ENCODE data around the gene HMOX1. TPM values are rescaled to one million over a fixed set of nuclear protein-coding genes. Genes with fewer than 3 reads are reported as not detected.
A peak's percentile ranks its signal among the peaks of the same experiment; 100 is the strongest.

HMOX1 gene
- total RNA-seq, 1 donor from 2014 or later, result 1.6 TPM

DNA sequence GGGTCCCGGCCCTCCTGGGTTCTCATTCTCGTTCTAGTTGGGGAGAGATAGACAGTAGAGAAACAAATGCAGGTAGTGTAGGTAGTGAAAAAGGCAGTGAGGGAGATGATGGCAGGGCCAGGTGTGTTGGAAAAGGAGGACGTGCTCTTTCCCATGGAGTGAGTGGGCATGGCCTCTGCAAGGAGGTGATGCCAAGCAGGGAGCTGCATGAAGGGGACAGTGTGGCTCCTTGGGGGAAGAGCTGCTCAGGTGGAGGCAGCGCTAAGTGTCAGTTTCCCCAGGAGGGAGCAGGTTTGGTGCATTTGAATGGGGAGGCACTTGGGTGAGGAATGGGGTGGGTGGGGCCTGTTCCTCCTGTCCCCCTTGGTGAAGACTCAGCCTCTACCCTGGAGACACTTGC, 41.2 kb downstream of the HMOX1 start:
- Mint-ChIP-seq H3K27me3 (ENCODE audit: low read depth) (no peaks in the 10 kb centered on the region), H3K27ac (no peak overlapping the region), H3K4me1 (peaks cover 8% of the 10 kb centered on the region), H3K9me3 (no peaks in the 10 kb centered on the region), H3K36me3 (peaks cover 9% of the 10 kb centered on the region), H3K4me3 (no peak overlapping the region)
- DNase-seq (ENCODE audit: low spot score in 2 of 2, unreplicated experiment in 2 of 2), result no peak
- no peak for TF ChIP-seq CTCF (IDR thresholded peaks at IDR 0.05; ENCODE audit: unreplicated experiment)

DNA sequence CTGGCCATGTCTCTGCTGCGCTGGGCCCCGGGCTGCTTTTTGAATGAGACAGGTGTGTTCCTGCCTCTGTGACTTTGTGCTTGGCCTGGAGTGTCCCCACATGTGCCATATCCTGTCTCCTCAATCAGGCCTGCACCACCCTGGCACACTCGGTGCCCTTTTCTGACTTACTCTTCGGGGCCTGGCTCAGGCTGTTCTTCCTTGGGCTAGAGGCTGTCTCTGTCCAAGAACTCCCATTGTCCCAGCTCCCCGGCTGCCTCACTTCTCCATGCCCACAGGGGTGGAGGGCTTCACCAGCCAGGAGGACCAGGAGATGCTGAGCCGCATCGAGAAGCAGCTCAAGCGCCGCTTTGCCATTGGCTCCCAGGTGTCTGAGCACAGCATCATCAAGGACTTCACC, 42.0 kb downstream of the HMOX1 start:
- no peak for TF ChIP-seq CTCF (IDR thresholded peaks at IDR 0.05; ENCODE audit: unreplicated experiment)
- Mint-ChIP-seq H3K4me1 (peaks cover 8% of the 10 kb centered on the region), H3K4me3 (no peak overlapping the region), H3K36me3 (peaks cover 8% of the 10 kb centered on the region), H3K27ac (no peak overlapping the region), H3K27me3 (ENCODE audit: low read depth) (no peaks in the 10 kb centered on the region), H3K9me3 (no peaks in the 10 kb centered on the region)
- DNase-seq (ENCODE audit: low spot score in 2 of 2, unreplicated experiment in 2 of 2), result no peak

DNA sequence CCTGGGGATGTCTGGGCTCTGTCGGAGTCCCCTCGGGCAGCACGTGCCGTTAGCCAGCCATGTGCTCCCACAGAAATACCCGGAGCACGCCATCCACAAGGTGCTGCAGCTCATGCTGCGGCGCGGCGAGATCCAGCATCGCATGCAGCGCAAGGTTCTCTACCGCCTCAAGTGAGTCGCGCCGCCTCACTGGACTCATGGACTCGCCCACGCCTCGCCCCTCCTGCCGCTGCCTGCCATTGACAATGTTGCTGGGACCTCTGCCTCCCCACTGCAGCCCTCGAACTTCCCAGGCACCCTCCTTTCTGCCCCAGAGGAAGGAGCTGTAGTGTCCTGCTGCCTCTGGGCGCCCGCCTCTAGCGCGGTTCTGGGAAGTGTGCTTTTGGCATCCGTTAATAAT, 43.2 kb downstream of the HMOX1 start:
- Mint-ChIP-seq H3K9me3 (no peaks in the 10 kb centered on the region), H3K27ac (no peak overlapping the region), H3K4me1 (peaks cover 8% of the 10 kb centered on the region), H3K36me3 (peaks cover 7% of the 10 kb centered on the region), H3K4me3 (no peak overlapping the region), H3K27me3 (ENCODE audit: low read depth) (no peaks in the 10 kb centered on the region)
- no peak for DNase-seq (ENCODE audit: low spot score in 2 of 2, unreplicated experiment in 2 of 2)
- no peak for TF ChIP-seq CTCF (IDR thresholded peaks at IDR 0.05; ENCODE audit: unreplicated experiment)

DNA sequence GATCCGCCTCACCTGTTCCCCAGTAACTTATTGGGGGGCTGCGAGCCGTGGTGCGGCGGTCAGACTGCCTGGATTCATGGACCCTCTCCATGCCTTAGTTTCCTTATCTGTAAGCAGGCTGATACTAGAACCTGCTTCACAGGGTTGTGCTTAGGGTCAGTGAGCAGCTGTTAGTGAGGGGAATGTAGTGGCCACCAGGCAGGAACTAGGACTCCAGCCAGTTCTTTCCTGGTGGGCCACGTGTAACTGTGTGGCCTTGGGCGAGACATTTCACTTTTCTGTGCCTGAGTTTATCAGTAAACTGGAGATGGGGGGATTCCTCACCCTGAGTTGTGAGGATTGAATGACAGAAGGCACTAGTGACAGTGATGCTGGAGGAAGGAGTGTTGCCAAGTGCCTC, 43.9 kb downstream of the HMOX1 start:
- Mint-ChIP-seq H3K27ac (peak overlapping the region; percentile 11), H3K36me3 (peaks cover 7% of the 10 kb centered on the region), H3K4me3 (no peak overlapping the region), H3K4me1 (peaks cover 8% of the 10 kb centered on the region), H3K9me3 (no peaks in the 10 kb centered on the region), H3K27me3 (ENCODE audit: low read depth) (no peaks in the 10 kb centered on the region)
- no peak for TF ChIP-seq CTCF (IDR thresholded peaks at IDR 0.05; ENCODE audit: unreplicated experiment)
- no peak for DNase-seq (ENCODE audit: low spot score in 2 of 2, unreplicated experiment in 2 of 2)

- DNase-seq (ENCODE audit: low spot score in 2 of 2, unreplicated experiment in 2 of 2), result no peak
- Mint-ChIP-seq H3K4me1 (peaks cover 8% of the 10 kb centered on the region), H3K9me3 (no peaks in the 10 kb centered on the region), H3K27ac (no peak overlapping the region), H3K27me3 (ENCODE audit: low read depth) (no peaks in the 10 kb centered on the region), H3K4me3 (no peak overlapping the region), H3K36me3 (peaks cover 7% of the 10 kb centered on the region)
- no peak for TF ChIP-seq CTCF (IDR thresholded peaks at IDR 0.05; ENCODE audit: unreplicated experiment)
These were observed 44.6 kb downstream of the HMOX1 start for GRCh38 chr22:35425546-35425945.
